Esophagus squamous epithelium (tissue), 5 donors: Measurements from ENCODE around the gene CAPN5. TPM values are rescaled to one million over a fixed set of nuclear protein-coding genes. Genes with fewer than 3 reads are reported as not detected.

Experiments
- DNase-seq: peaks from one replicate; lab custom pipeline; 2025; lab: John Stamatoyannopoulos, UW
- H3K27ac ChIP-seq, 4 donors: fragments of 200-600 bp; sonication (generic); one replicate each; pipeline ENCODE4 v1.5.1; 2016 to 2019; ENCODE audit warnings: mild to moderate bottlenecking in 1 of 4
- H3K27me3 ChIP-seq, 4 donors: fragments of 200-600 bp; sonication (generic); 1 replicate in 3 of 4; 2 replicates in 1 of 4; pipeline versions ENCODE4 v1.5.1 to v1.6.0; 2017 to 2021; ENCODE audit warnings: antibody characterized with exemption in 1 of 4
- H3K36me3 ChIP-seq, 3 donors: fragments of 200-600 bp; sonication (generic); one replicate each; pipeline ENCODE4 v1.5.1; 2016 to 2019
- H3K4me1 ChIP-seq, 3 donors: fragments of 200-600 bp; sonication (generic); one replicate each; pipeline ENCODE4 v1.5.1; 2017 to 2019
- H3K4me3 ChIP-seq, 4 donors: fragments of 200-600 bp; sonication (generic); 1 replicate in 3 of 4; 2 replicates in 1 of 4; pipeline ENCODE4 v1.5.1; 2016 to 2019; ENCODE audit warnings: mild to moderate bottlenecking in 2 of 4, moderate library complexity in 1 of 4
- H3K9me3 ChIP-seq, 3 donors: fragments of 200-600 bp; sonication (generic); one replicate each; pipeline ENCODE4 v1.5.1; 2016 to 2019
- CTCF ChIP-seq, 6 experiments: fragments of 450-650 bp in 4 of 6; fragments of 200-600 bp in 2 of 6; sonication (generic) in 2 of 6; IDR thresholded peaks; one replicate each; pipeline ENCODE4 v1.5.1; 2016 to 2019; ENCODE audit warnings: antibody characterized with exemption in 6 of 6, mild to moderate bottlenecking in 4 of 6, moderate library complexity in 4 of 6
- POLR2A ChIP-seq, 4 donors: fragments of 450-650 bp; IDR thresholded peaks; one replicate each; pipeline ENCODE4 v1.6.1; 2017; ENCODE audit warnings: antibody characterized with exemption in 4 of 4, mild to moderate bottlenecking in 4 of 4, moderate library complexity in 3 of 4
- WGBS, 2 donors: methylation state at CpG; one replicate each; pipeline ENCODE4 v1.1.5; 2018; 5-methylcytosine and 5-hydroxymethylcytosine counted together
- intact Hi-C: fragments of 100-400 bp; cut with DNase I; formaldehyde crosslinking; loops from one replicate; pipeline ENCODE4 v1.15.0; 2022
- total RNA-seq, 4 donors: library from RNA; depleted of rRNA; stranded (reverse); fragments of >200 nt; gene quantifications; one replicate each; pipeline ENCODE4 v1.1.0, GENCODE V29; 2016
- donor health status: DM: yes; HTN: yes; CAD: no.

The CAPN5 gene
- total RNA-seq, 4 donors from 2014 or later: 9.3 to 63.2 (median 13.5) TPM

GRCh38 chr11:77089004-77089545 is 22.3 kb downstream of the CAPN5 start:
- DNase-seq: no peak
- TF ChIP-seq CTCF (IDR thresholded peaks at IDR 0.05): no peak
- no peak for TF ChIP-seq POLR2A (IDR thresholded peaks at IDR 0.05)
- Histone ChIP-seq H3K4me1 (peaks cover 11 to 58% (median 14%) of the 10 kb centered on the region in 3 donors), H3K27me3 (no peaks in the 10 kb centered on the region), H3K36me3 (peaks cover 0 to 10% (median 0%) of the 10 kb centered on the region in 3 donors), H3K9me3 (no peaks in the 10 kb centered on the region), H3K4me3 (no peak overlapping the region), H3K27ac (peak overlapping the region in 1 of 4 donors; percentile 69)
- intact Hi-C loops: no loop called here
- 80 to 88% methylated on average over 3 of the region's 3 CpGs for WGBS, 2 donors

- Histone ChIP-seq H3K27me3 (no peaks in the 10 kb centered on the region), H3K9me3 (no peaks in the 10 kb centered on the region), H3K4me3 (no peak overlapping the region), H3K4me1 (peaks cover 11 to 55% (median 14%) of the 10 kb centered on the region in 3 donors), H3K27ac (no peak overlapping the region), H3K36me3 (peaks cover 0 to 16% (median 0%) of the 10 kb centered on the region in 3 donors)
- DNase-seq: no peak
- WGBS, 2 donors: 60 to 100% methylated on average over 1 of the region's 4 CpGs
- intact Hi-C loops: loop anchor here (2.0 kb wide), 1 partner anchor 41 kb away; no protein-coding TSS in a partner anchor
- TF ChIP-seq CTCF (IDR thresholded peaks at IDR 0.05) (no peak), POLR2A (IDR thresholded peaks at IDR 0.05) (no peak)
These were observed 23.2 kb downstream of the CAPN5 start for GRCh38 chr11:77090046-77090372.

DNA sequence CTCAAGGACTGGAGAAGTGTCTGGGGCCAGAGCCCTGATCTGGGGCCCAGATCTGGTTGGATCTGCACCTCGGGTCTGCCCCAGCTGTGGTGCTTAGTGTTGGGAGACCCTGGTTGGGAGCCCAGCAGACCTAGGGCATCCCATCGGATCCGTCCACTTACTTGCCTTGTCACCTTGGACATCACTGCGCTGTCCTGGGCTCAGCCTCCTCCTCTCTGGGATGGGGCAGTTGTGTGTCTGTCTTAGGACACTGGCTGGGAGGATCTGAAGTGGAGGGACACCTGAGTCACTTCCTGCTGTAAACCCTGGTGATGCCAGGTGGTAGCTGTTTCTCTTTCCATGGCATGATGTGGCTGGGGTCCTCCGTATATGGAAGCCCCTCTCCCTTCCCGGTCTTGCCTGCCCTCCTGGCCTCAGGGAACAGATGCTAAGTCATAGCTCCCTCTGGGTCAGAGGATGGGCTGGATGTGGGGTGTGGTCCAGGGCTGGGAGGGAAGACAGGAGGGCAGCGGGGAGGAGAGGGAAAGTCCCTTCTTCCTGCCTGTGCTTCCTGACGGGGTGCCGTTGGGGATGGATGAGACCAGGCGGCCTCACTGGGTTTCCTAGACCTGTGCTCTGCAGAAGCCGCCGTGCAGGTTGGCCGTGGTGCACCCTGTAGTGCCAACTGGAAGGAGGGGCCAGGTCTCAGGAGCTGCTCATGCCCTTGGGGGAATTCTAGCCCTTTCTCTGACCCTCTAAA is 23.8 kb downstream of the CAPN5 start:
- DNase-seq: no peak
- intact Hi-C loops: loop anchor here (2.0 kb wide), 1 partner anchor 42 kb away; no protein-coding TSS in a partner anchor
- 20 to 43% methylated on average over 6 to 11 of the region's 13 CpGs for WGBS, 2 donors

DNA sequence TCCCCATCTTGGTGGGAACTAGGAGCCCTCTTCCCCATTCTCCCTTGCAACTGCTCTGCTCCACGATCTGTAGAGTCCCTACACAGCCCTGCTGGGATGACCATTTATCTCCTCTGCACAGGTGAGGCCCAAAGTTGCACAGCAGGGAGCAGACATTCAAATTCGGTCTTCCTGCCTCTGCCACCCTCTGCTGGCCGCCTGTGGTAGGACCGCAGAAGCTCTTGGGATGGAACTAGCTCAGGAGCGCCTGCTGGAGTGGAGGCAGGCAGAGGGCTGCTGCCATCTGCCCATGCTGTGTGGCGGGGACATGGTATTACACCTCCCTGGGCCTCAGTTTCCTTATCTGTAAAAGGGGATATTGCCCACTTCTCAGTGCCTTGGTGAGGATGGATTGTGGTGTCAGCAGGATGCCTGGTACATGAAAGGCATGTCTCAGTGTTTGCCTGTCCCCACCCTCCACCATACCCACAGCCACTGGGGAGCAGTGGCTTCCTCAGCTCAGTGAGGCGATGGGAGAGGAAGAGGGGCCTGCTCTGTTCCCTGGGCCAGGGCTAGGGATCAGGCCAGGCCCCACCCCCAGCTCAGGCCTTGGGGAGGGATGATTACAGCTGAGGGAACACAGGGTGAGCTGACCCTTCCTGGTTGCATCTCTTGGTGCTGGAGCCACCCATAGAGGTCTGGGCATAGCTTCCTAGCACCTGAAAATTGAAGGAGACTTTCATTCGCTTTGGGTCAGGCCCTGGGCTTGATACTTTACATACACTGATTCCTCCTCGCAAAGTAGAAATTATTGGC is 24.6 kb downstream of the CAPN5 start:
- peaks cover 11 to 53% (median 14%) of the 10 kb centered on the region in 3 donors for H3K4me1 ChIP-seq
- no peaks in the 10 kb centered on the region for H3K27me3 ChIP-seq
- WGBS, 2 donors: 27 to 28% methylated on average over 3 to 8 of the region's 9 CpGs
- peak in 5 of 6 experiments; percentile 91 to 96 (median 94) for TF ChIP-seq CTCF (IDR thresholded peaks at IDR 0.05)
- no peak for TF ChIP-seq POLR2A (IDR thresholded peaks at IDR 0.05)
- no peaks in the 10 kb centered on the region for H3K9me3 ChIP-seq
- no peak overlapping the region for H3K4me3 ChIP-seq
- intact Hi-C loops: loop anchor here (2.0 kb wide), 1 partner anchor 43 kb away; no protein-coding TSS in a partner anchor
- no peak overlapping the region for H3K27ac ChIP-seq
- H3K36me3 ChIP-seq: peaks cover 0 to 24% (median 0%) of the 10 kb centered on the region in 3 donors
- no peak for DNase-seq

More for the DNA sequence above, 23.8 kb downstream of the CAPN5 start:
- peaks cover 0 to 20% (median 0%) of the 10 kb centered on the region in 3 donors for H3K36me3 ChIP-seq
- H3K27ac ChIP-seq: no peak overlapping the region
- H3K4me1 ChIP-seq: peaks cover 11 to 55% (median 14%) of the 10 kb centered on the region in 3 donors
- no peak overlapping the region for H3K4me3 ChIP-seq
- no peak for TF ChIP-seq CTCF (IDR thresholded peaks at IDR 0.05)
- H3K27me3 ChIP-seq: no peaks in the 10 kb centered on the region
- H3K9me3 ChIP-seq: no peaks in the 10 kb centered on the region
